ENCODE results near the gene INSRR. TPM values are rescaled to one million over a fixed set of nuclear protein-coding genes. Genes with fewer than 3 reads are reported as not detected.

INSRR gene
- total RNA-seq, 1 donor from 2014 or later, result 0.41 TPM

- Histone ChIP-seq H3K27me3 (ENCODE audit: low read depth) (peaks cover 70% of the 10 kb centered on the region), H3K4me3 (no peak overlapping the region), H3K27ac (replicated peaks) (no peak overlapping the region), H3K4me1 (peaks cover 27% of the 10 kb centered on the region), H3K36me3 (no peaks in the 10 kb centered on the region), H3K9me3 (replicated peaks) (no peaks in the 10 kb centered on the region)
- intact Hi-C loops (cut with micrococcal nuclease), result no loop called here
- DNase-seq, result no peak
- no peak for TF ChIP-seq CTCF (IDR thresholded peaks at IDR 0.05; ENCODE audit: borderline replicate concordance)
Observed at GRCh38 chr1:156849151-156849496, 9.8 kb downstream of the INSRR start.

GRCh38 chr1:156848461-156849150 is 10.3 kb downstream of the INSRR start:
- Histone ChIP-seq H3K4me3 (no peak overlapping the region), H3K9me3 (replicated peaks) (no peaks in the 10 kb centered on the region), H3K36me3 (no peaks in the 10 kb centered on the region), H3K27me3 (ENCODE audit: low read depth) (peaks cover 75% of the 10 kb centered on the region), H3K4me1 (peaks cover 27% of the 10 kb centered on the region), H3K27ac (replicated peaks) (no peak overlapping the region)
- no peak for TF ChIP-seq CTCF (IDR thresholded peaks at IDR 0.05; ENCODE audit: borderline replicate concordance)
- intact Hi-C loops (cut with micrococcal nuclease), result no loop called here
- no peak for DNase-seq

GRCh38 chr1:156847591-156848460 is 11.1 kb downstream of the INSRR start:
- no peaks in the 10 kb centered on the region for H3K36me3 ChIP-seq
- peaks cover 25% of the 10 kb centered on the region for H3K4me1 ChIP-seq
- no peak overlapping the region for H3K4me3 ChIP-seq
- H3K27me3 ChIP-seq (ENCODE audit: low read depth), result peaks cover 83% of the 10 kb centered on the region
- intact Hi-C loops (cut with micrococcal nuclease), result no loop called here
- H3K9me3 ChIP-seq (replicated peaks), result no peaks in the 10 kb centered on the region
- no peak for DNase-seq
- no peak overlapping the region for H3K27ac ChIP-seq (replicated peaks)
- no peak for TF ChIP-seq CTCF (IDR thresholded peaks at IDR 0.05; ENCODE audit: borderline replicate concordance)

- Histone ChIP-seq H3K4me3 (no peak overlapping the region), H3K4me1 (peaks cover 13% of the 10 kb centered on the region), H3K9me3 (replicated peaks) (no peaks in the 10 kb centered on the region), H3K27me3 (ENCODE audit: low read depth) (peaks cover 93% of the 10 kb centered on the region), H3K36me3 (no peaks in the 10 kb centered on the region), H3K27ac (replicated peaks) (no peak overlapping the region)
- no peak for DNase-seq
- intact Hi-C loops (cut with micrococcal nuclease), result no loop called here
- no peak for TF ChIP-seq CTCF (IDR thresholded peaks at IDR 0.05; ENCODE audit: borderline replicate concordance)
Observed at GRCh38 chr1:156846643-156847042, 12.3 kb downstream of the INSRR start.

- Histone ChIP-seq H3K9me3 (replicated peaks) (no peaks in the 10 kb centered on the region), H3K4me1 (peaks cover 10% of the 10 kb centered on the region), H3K36me3 (no peaks in the 10 kb centered on the region), H3K27me3 (ENCODE audit: low read depth) (peaks cover 96% of the 10 kb centered on the region), H3K4me3 (no peak overlapping the region), H3K27ac (replicated peaks) (no peak overlapping the region)
- no peak for DNase-seq
- intact Hi-C loops (cut with micrococcal nuclease), result no loop called here
- no peak for TF ChIP-seq CTCF (IDR thresholded peaks at IDR 0.05; ENCODE audit: borderline replicate concordance)
Observed at GRCh38 chr1:156845953-156846545, 12.9 kb downstream of the INSRR start.
